ENCODE results near the gene KIF6. TPM values are rescaled to one million over a fixed set of nuclear protein-coding genes. Genes with fewer than 3 reads are reported as not detected.

KIF6 gene
- total RNA-seq, 4 donors from 2014 or later: under 0.01 to 0.34 (median 0.19) TPM; not detected in 1

DNA sequence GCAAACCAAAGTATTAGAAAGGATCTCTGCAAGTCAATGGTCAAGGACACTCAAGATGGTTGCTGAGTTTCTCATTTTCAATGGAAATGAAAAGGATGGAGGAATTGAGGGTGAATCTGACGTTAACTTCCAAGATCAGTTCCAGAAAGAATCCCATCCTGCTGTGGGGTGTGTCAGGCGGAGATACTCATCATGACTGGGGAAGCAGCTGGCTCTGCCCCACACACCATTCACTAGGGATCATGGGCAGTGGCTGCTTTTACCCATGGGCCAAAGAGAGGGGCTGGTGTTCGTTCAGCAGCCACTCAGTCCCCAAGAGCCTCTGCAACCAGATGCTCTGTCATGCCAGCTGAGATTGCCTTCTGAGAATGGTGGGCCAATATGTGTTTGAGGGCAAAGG is 300.4 kb downstream of the KIF6 start:
- TF ChIP-seq, protein P1, sequence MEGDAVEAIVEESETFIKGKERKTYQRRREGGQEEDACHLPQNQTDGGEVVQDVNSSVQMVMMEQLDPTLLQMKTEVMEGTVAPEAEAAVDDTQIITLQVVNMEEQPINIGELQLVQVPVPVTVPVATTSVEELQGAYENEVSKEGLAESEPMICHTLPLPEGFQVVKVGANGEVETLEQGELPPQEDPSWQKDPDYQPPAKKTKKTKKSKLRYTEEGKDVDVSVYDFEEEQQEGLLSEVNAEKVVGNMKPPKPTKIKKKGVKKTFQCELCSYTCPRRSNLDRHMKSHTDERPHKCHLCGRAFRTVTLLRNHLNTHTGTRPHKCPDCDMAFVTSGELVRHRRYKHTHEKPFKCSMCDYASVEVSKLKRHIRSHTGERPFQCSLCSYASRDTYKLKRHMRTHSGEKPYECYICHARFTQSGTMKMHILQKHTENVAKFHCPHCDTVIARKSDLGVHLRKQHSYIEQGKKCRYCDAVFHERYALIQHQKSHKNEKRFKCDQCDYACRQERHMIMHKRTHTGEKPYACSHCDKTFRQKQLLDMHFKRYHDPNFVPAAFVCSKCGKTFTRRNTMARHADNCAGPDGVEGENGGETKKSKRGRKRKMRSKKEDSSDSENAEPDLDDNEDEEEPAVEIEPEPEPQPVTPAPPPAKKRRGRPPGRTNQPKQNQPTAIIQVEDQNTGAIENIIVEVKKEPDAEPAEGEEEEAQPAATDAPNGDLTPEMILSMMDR (IDR thresholded peaks at IDR 0.05; ENCODE audit: low read depth): no peak

DNA sequence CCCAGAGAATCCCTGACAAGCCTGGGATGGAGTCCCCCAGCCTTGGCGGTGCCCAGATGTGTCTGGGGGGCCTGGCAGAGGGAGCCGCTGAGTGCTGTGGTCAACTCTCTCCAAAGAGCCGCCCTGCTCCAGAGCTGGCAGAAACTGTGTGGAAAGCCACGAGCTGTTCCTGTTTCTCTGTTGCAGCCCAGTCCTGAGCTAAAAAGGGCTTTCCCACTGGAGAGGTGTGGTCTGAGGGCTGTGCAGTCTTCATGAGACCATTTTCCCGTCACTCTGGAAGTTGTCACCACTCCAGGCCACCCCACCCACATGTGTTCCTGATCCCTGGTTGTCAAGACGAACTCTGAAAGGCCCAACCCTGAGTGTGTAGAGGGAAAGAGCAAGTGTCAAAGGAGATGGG is 303.0 kb downstream of the KIF6 start:
- TF ChIP-seq, protein P1 (IDR thresholded peaks at IDR 0.05; ENCODE audit: low read depth): no peak

DNA sequence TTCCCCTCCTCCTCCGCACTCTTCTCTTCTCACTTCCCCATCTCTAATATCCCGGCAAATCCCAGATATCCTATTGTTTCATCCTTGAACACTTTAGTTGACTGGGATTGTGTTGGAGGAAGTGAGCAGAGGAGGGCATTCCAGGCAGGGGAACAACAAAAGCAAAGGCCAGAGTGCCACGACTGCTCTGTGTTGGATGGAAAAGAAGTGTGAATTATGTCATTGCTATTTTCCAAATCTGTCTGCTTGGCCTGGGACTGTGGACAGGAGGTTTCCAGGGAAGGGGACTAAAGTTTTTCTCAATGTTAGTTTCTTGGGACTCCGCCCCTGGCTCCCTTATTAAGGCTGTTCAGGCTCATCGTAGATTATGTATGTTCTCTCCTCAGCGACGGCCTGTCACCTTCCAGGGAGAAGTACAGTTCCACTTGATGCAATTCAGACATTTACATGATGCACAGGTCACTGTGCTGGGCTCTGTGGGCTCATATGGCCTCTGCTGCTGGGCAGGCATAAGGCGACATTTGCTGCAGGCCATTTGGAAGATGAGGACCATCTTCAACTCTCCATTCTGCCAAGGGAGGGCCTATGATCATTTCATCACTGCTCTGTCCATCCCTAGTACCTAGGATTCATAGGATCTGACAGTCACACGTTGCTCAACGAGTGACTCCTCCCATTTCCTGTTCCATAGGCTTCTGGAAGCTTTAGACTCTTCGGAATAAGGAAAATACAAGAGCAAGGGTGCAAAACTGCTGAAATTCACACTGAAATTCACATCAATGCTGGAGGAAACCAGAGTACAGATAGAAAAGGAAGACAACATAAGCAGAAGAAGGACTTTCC is 303.6 kb downstream of the KIF6 start:
- TF ChIP-seq, protein P1 (IDR thresholded peaks at IDR 0.05; ENCODE audit: low read depth): no peak

DNA sequence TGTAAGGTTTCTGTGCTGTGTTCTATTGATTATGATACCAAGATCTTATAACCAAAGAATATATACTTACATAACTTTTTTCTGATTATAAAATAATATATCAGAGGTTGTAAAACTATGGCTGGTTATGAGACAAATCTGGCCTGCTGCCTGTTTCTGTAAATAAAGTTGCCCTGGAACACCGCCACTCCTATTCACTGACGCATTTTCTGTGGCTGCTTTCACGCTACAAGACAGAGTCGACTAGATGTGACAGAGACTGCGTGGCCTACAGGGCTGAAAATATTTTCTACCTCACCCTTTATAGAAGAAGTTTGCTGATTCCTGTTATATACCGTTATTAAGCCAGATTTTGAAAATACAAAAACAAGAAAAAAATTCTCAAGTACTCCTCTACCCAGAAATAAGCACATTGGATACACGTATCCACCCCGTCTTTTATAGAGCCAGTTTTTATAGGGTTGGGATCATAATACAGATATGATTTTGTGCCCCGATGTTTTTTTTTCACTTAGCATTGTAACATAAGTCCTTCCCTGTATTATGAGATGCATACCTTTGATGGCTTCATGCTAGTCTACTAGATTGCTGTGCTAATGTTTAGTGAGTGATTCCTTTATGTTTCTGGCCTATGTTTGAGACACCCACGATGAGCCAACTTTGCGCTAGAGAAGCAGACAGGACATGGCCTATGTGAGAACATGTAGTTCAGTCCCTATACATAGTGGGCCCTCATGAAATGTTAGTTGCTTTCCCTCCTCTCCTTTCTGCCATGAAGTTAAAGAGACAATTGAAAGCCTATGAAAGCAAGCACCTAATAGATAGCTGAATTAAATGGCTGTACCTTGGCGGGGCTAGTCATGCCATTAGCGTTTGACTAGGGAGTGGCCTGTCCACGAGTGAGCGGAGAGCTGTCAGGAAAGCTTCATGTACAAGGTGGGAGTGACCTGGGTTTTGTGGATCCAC is 304.6 kb downstream of the KIF6 start:
- TF ChIP-seq, protein P1 (IDR thresholded peaks at IDR 0.05; ENCODE audit: low read depth): no peak

DNA sequence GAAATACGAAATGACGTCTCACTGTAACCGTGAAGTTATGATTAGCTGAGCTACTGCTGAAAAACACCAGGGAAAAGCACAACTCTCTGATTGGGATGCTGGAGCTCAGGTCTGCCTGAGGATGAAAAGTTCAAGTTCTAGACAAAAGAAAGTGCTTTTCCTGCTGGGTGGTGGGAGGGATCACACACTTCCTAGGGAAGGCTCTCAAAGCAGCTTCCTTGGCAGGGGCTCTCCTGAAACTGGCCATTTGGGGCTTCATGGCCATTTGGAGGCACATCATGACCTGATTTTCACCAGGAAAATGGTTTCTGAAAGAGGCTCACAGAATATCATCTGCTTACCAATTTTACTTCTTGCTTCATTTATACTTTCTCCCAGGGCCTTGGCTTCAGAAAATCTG is 305.6 kb downstream of the KIF6 start:
- TF ChIP-seq, protein P1 (IDR thresholded peaks at IDR 0.05; ENCODE audit: low read depth): no peak

DNA sequence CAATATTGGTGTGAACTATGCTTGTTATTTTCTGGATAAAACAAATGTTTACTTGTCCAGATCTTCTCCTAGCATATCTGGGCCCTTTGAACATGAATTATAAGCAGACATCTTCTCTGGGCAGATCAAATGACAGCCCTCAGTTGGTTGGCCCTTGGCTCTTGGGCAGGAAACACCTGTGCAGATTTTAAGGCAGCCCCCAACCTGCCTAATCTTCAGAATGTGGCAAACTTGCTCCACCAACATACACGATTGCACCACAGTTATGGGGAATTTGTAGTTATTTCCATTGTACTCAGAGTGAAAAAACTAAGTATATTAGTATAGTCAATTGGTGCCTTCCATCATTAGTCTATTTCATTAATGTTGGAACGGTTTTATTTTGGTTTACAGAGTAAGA is 307.8 kb downstream of the KIF6 start:
- TF ChIP-seq, protein P1 (IDR thresholded peaks at IDR 0.05; ENCODE audit: low read depth): no peak

DNA sequence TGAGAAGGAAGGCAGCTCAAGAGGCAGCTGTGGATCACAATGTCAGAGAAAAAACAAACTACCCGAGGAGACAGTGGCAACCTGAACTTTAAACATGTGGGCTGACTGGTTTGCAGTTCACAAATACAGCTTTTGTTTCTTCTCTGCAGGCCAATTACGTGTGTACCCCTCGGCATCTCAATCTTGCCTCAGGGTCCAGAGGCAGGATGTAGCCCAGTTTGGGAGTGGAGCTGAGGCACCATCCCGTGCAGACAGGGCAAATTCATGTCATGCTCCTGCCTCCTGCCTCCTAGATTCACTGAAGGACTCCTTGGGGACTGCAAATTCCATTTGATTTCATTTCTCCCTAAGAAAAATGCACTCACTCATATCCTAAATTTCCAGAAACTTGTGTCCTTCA is 308.5 kb downstream of the KIF6 start:
- TF ChIP-seq, protein P1 (IDR thresholded peaks at IDR 0.05; ENCODE audit: low read depth): no peak
